Naive B cell (primary cell): ENCODE data around the gene RAVER1. TPM values are rescaled to one million over a fixed set of nuclear protein-coding genes. Genes with fewer than 3 reads are reported as not detected.
"Not testable (repeated sequence)": the region's sequence is repeated elsewhere in the genome, so short reads cannot be mapped to it uniquely, and the experiment has no call there.

Experiments
- ATAC-seq, 2 donors: fragments of 150-1000 bp; cut with Tn5 transposase; 2 replicates each; pipeline ENCODE4 v1.10.0; 2021; ENCODE audit warnings: low read depth in 2 of 2, mild to moderate bottlenecking in 2 of 2, moderate library complexity in 2 of 2
- DNase-seq: peaks from one replicate; pipeline ENCODE4 v3.0.0; 2022
- H3K27ac Mint-ChIP-seq, 6 donors: one replicate each; pipeline ENCODE4 v1.8.0; 2020 to 2022; ENCODE audit warnings: mild to moderate bottlenecking in 6 of 6, mixed read lengths in 6 of 6, moderate library complexity in 5 of 6, inconsistent platforms in 2 of 6
- H3K27me3 Mint-ChIP-seq, 3 donors: one replicate each; pipeline ENCODE4 v1.8.0; 2021 to 2022; ENCODE audit warnings: mixed read lengths in 3 of 3, mild to moderate bottlenecking in 1 of 3
- H3K36me3 Mint-ChIP-seq, 2 donors: one replicate each; pipeline ENCODE4 v1.8.0; 2020 to 2022; ENCODE audit warnings: mixed read lengths in 2 of 2, inconsistent platforms in 1 of 2, mild to moderate bottlenecking in 1 of 2
- H3K4me1 Mint-ChIP-seq, 3 donors: one replicate each; pipeline ENCODE4 v1.8.0; 2020 to 2022; ENCODE audit warnings: mixed read lengths in 3 of 3, inconsistent platforms in 1 of 3, mild to moderate bottlenecking in 1 of 3, moderate library complexity in 1 of 3
- H3K4me3 Mint-ChIP-seq, 8 donors: one replicate each; pipeline ENCODE4 v1.8.0; 2020 to 2022; ENCODE audit warnings: mild to moderate bottlenecking in 8 of 8, mixed read lengths in 8 of 8, moderate library complexity in 8 of 8, inconsistent platforms in 2 of 8
- H3K9me3 Mint-ChIP-seq, 7 donors: one replicate each; pipeline ENCODE4 v1.8.0; 2020 to 2022; ENCODE audit warnings: mixed read lengths in 7 of 7, mild to moderate bottlenecking in 5 of 7, inconsistent platforms in 2 of 7, moderate library complexity in 1 of 7
- polyA plus RNA-seq, 6 donors: library from polyadenylated mRNA; unstranded; fragments of 300-500 nt; fragmentation: Illumina TruSeq; gene quantifications; one replicate each; pipeline ENCODE4 v1.2.3, GENCODE V29; 2021; ENCODE audit warnings: low read depth in 6 of 6

The RAVER1 gene
- polyA plus RNA-seq, 6 donors from 2014 or later = 12.0 to 25.0 (median 15.0) TPM

GRCh38 chr19:10289167-10289835 is 44.0 kb downstream of the RAVER1 start:
- H3K4me1 Mint-ChIP-seq = peaks cover 42 to 74% (median 73%) of the 10 kb centered on the region in 3 donors
- H3K27ac Mint-ChIP-seq = peak overlapping the region; percentile 49 to 92 (median 70)
- peaks cover 9 to 22% of the 10 kb centered on the region in 2 donors for H3K36me3 Mint-ChIP-seq
- peaks cover 48 to 73% (median 48%) of the 10 kb centered on the region in 3 donors for H3K27me3 Mint-ChIP-seq
- peak overlapping the region; percentile 75 to 93 (median 84) for H3K4me3 Mint-ChIP-seq
- peak; percentile 62 to 70 for ATAC-seq
- peak; percentile 53 for DNase-seq
- peaks cover 0 to 5% (median 0%) of the 10 kb centered on the region in 7 donors for H3K9me3 Mint-ChIP-seq

GRCh38 chr19:10288662-10289166 is 44.6 kb downstream of the RAVER1 start:
- H3K27ac Mint-ChIP-seq = peak overlapping the region; percentile 49 to 92 (median 70)
- H3K27me3 Mint-ChIP-seq = peaks cover 47 to 67% (median 48%) of the 10 kb centered on the region in 3 donors
- peak overlapping the region; percentile 75 to 93 (median 84) for H3K4me3 Mint-ChIP-seq
- peaks cover 0 to 5% (median 0%) of the 10 kb centered on the region in 7 donors for H3K9me3 Mint-ChIP-seq
- peaks cover 9 to 22% of the 10 kb centered on the region in 2 donors for H3K36me3 Mint-ChIP-seq
- peaks cover 42 to 73% (median 73%) of the 10 kb centered on the region in 3 donors for H3K4me1 Mint-ChIP-seq
- DNase-seq (no peak), ATAC-seq (no peak)

- Mint-ChIP-seq H3K27ac (peak within 1 kb of the TSS in 5 of 6 donors; percentile 49 to 87 (median 64)), H3K4me1 (peaks cover 29 to 60% (median 57%) of the 10 kb centered on the region in 3 donors), H3K36me3 (peaks cover 9 to 22% of the 10 kb centered on the region in 2 donors), H3K4me3 (peak within 1 kb of the TSS; percentile 65 to 93 (median 83)), H3K27me3 (peaks cover 34 to 51% (median 36%) of the 10 kb centered on the region in 3 donors), H3K9me3 (peaks cover 0 to 2% (median 0%) of the 10 kb centered on the region in 7 donors)
- ATAC-seq = no peak
- no peak for DNase-seq
Measured at GRCh38 chr19:10286803-10287737, 46.3 kb downstream of the RAVER1 start, which contains the start of gene ICAM4. Gene ICAM4 (plus strand): TSS chr19:10286955. CDS start chr19:10287013, 58 bp downstream.

- H3K4me1 Mint-ChIP-seq = peaks cover 20 to 47% (median 43%) of the 10 kb centered on the region in 3 donors
- peak overlapping the region in 2 of 6 donors; percentile 64 to 65 for H3K27ac Mint-ChIP-seq
- no peaks in the 10 kb centered on the region for H3K9me3 Mint-ChIP-seq
- ATAC-seq (no peak), DNase-seq (no peak)
- peaks cover 22 to 36% (median 23%) of the 10 kb centered on the region in 3 donors for H3K27me3 Mint-ChIP-seq
- peaks cover 9 to 17% of the 10 kb centered on the region in 2 donors for H3K36me3 Mint-ChIP-seq
- no peak overlapping the region for H3K4me3 Mint-ChIP-seq
Measured at GRCh38 chr19:10285393-10285792, 47.9 kb downstream of the RAVER1 start.

- H3K36me3 Mint-ChIP-seq = peaks cover 9 to 13% of the 10 kb centered on the region in 2 donors
- ATAC-seq (no peak), DNase-seq (no peak)
- no peak overlapping the region for H3K4me3 Mint-ChIP-seq
- peak overlapping the region in 1 of 6 donors; percentile 69 for H3K27ac Mint-ChIP-seq
- H3K4me1 Mint-ChIP-seq = peaks cover 17 to 44% (median 42%) of the 10 kb centered on the region in 3 donors
- H3K9me3 Mint-ChIP-seq = no peaks in the 10 kb centered on the region
- H3K27me3 Mint-ChIP-seq = peaks cover 18 to 31% (median 19%) of the 10 kb centered on the region in 3 donors
Measured at GRCh38 chr19:10284960-10285278, 48.4 kb downstream of the RAVER1 start.

GRCh38 chr19:10284065-10284959 is 49.0 kb downstream of the RAVER1 start:
- Mint-ChIP-seq H3K4me3 (peak overlapping the region in 1 of 8 donors; percentile 40), H3K27me3 (peaks cover 17 to 25% (median 19%) of the 10 kb centered on the region in 3 donors), H3K9me3 (no peaks in the 10 kb centered on the region), H3K36me3 (peaks cover 9 to 13% of the 10 kb centered on the region in 2 donors), H3K27ac (no peak overlapping the region), H3K4me1 (peaks cover 19 to 47% (median 41%) of the 10 kb centered on the region in 3 donors)
- DNase-seq (no peak), ATAC-seq (no peak)

- H3K27me3 Mint-ChIP-seq = peaks cover 9 to 16% (median 15%) of the 10 kb centered on the region in 3 donors
- no peaks in the 10 kb centered on the region for H3K9me3 Mint-ChIP-seq
- H3K4me1 Mint-ChIP-seq = peaks cover 17 to 43% (median 33%) of the 10 kb centered on the region in 3 donors
- H3K36me3 Mint-ChIP-seq = peaks cover 9 to 13% of the 10 kb centered on the region in 2 donors
- no peak overlapping the region for H3K27ac Mint-ChIP-seq
- DNase-seq (no peak), ATAC-seq (no peak)
- H3K4me3 Mint-ChIP-seq = peak overlapping the region in 1 of 8 donors; percentile 24
Measured at GRCh38 chr19:10283301-10284064, 49.8 kb downstream of the RAVER1 start.

GRCh38 chr19:10282043-10282442 is 51.3 kb downstream of the RAVER1 start:
- not testable (repeated sequence) for H3K27me3 Mint-ChIP-seq, H3K27ac Mint-ChIP-seq, H3K9me3 Mint-ChIP-seq, ATAC-seq, DNase-seq
- Mint-ChIP-seq H3K36me3 (peaks cover 9 to 13% of the 10 kb centered on the region in 2 donors), H3K4me3 (peak overlapping the region in 1 of 8 donors; percentile 21), H3K4me1 (peaks cover 10 to 31% (median 20%) of the 10 kb centered on the region in 3 donors)

GRCh38 chr19:10279737-10280442 is 53.4 kb downstream of the RAVER1 start:
- DNase-seq = no peak
- Mint-ChIP-seq H3K27me3 (no peaks in the 10 kb centered on the region), H3K4me3 (peak overlapping the region in 3 of 8 donors; percentile 31 to 58 (median 55)), H3K36me3 (peaks cover under 1 to 3% of the 10 kb centered on the region in 2 donors), H3K27ac (peak overlapping the region in 5 of 6 donors; percentile 16 to 84 (median 72)), H3K4me1 (peaks cover 7 to 15% (median 10%) of the 10 kb centered on the region in 3 donors), H3K9me3 (no peaks in the 10 kb centered on the region)
- peak in 1 of 2 donors; percentile 25 for ATAC-seq

- no peak for ATAC-seq
Measured at GRCh38 chr19:10278935-10279334, 54.4 kb downstream of the RAVER1 start.

More at GRCh38 chr19:10278935-10279334, 54.4 kb downstream of the RAVER1 start:
- H3K9me3 Mint-ChIP-seq = no peaks in the 10 kb centered on the region
- H3K4me1 Mint-ChIP-seq = peaks cover 10 to 21% (median 13%) of the 10 kb centered on the region in 3 donors
- H3K27me3 Mint-ChIP-seq = no peaks in the 10 kb centered on the region
- DNase-seq = no peak
- peak overlapping the region in 3 of 6 donors; percentile 27 to 82 (median 75) for H3K27ac Mint-ChIP-seq
- H3K36me3 Mint-ChIP-seq = peaks cover 0 to 3% of the 10 kb centered on the region in 2 donors
- H3K4me3 Mint-ChIP-seq = no peak overlapping the region
